K562 (cell line): ENCODE results near the gene ZNF776. TPM values are rescaled to one million over a fixed set of nuclear protein-coding genes. Genes with fewer than 3 reads are reported as not detected.

ENCODE experiments used
- ATAC-seq: fragments of 200-7000 bp; cut with Tn5 transposase; 3 replicates; pipeline ENCODE4 v1.9.1; 2020; ENCODE audit warnings: moderate library complexity
- BruUV-seq: library from RNA; stranded (reverse); fragments of 400-500 nt; replicated peaks from 2 replicates; lab custom pipeline; 2021; lab: Mats Ljungman, UMichigan
- CTCF ChIA-PET: fragments of 300-600 bp; formaldehyde crosslinking; extraction: SDS; loops from one replicate; lab custom pipeline; 2021; ENCODE audit warnings: low intra/inter-chr PET ratio; lab: Yijun Ruan, JAX
- POLR2A ChIA-PET: fragments of 300-600, 350-650 bp; sonication (Branson Sonifier 250); formaldehyde crosslinking; extraction: SDS; loops from one replicate; lab custom pipeline; 2021; ENCODE audit warnings: antibody characterized with exemption, inconsistent platforms; lab: Yijun Ruan, JAX
- DNase-seq, 4 experiments: peaks; one replicate each; pipeline versions ENCODE4 v3.0.0 to v3.0.0-alpha.2; 2011 to 2018; ENCODE audit warnings: low spot score in 3 of 4, mixed read lengths in 3 of 4; ENCODE audit errors: extremely low read depth in 1 of 4
- FAIRE-seq: peaks from 2 replicates; lab custom pipeline; 2011; peaks lifted over from hg19 to GRCh38; lab: Jason Lieb, UNC
- H2AFZ ChIP-seq: 2 replicates; pipeline ENCODE4 v1.6.0; 2011; ENCODE audit warnings: low read depth, low read length, control low read depth, inconsistent platforms
- H3K27ac ChIP-seq: fragments of 200-600 bp; 3 replicates; pipeline ENCODE4 v1.8.0; 2011; ENCODE audit warnings: low read depth, mild to moderate bottlenecking, control low read depth, inconsistent platforms, low read length, moderate library complexity, mixed read lengths; ENCODE audit errors: extremely low read depth
- H3K27me3 ChIP-seq, 2 experiments: fragments of 300-600 bp in 1 of 2; 2 replicates in 1 of 2; 3 replicates in 1 of 2; pipeline versions ENCODE4 v1.6.0 to v1.8.0; 2011; ENCODE audit warnings: inconsistent platforms in 2 of 2, low read length in 2 of 2, mild to moderate bottlenecking in 1 of 2, mixed read lengths in 1 of 2, moderate library complexity in 1 of 2; ENCODE audit not compliant: control insufficient read depth in 2 of 2, insufficient read depth in 2 of 2
- H3K36me3 ChIP-seq: fragments of 300-600 bp; 3 replicates; pipeline ENCODE4 v1.8.0; 2011; ENCODE audit warnings: mild to moderate bottlenecking, low read length, inconsistent platforms; ENCODE audit not compliant: control insufficient read depth, insufficient read depth
- H3K4me1 ChIP-seq, 2 experiments: fragments of 200-600 bp in 1 of 2; replicated peaks in 1 of 2; 2 replicates in 1 of 2; 3 replicates in 1 of 2; pipeline versions ENCODE4 v1.5.1 to v1.8.0; 2011; ENCODE audit warnings: inconsistent platforms in 2 of 2, low read length in 2 of 2, mild to moderate bottlenecking in 1 of 2, mixed read lengths in 1 of 2, moderate library complexity in 1 of 2; ENCODE audit not compliant: control insufficient read depth in 2 of 2, insufficient read depth in 2 of 2
- H3K4me2 ChIP-seq: 2 replicates; pipeline ENCODE4 v1.6.1; 2011; ENCODE audit warnings: low read length, control low read depth, inconsistent platforms, mixed read lengths; ENCODE audit not compliant: insufficient read depth
- H3K4me3 ChIP-seq: fragments of 200-600 bp; sonication (generic), shearing (Covaris generic); 2 replicates; pipeline ENCODE4 v1.5.1; 2016; ENCODE audit warnings: control low read depth, inconsistent platforms
- H3K79me2 ChIP-seq: fragments of 200-600 bp; 3 replicates; pipeline ENCODE4 v1.8.0; 2011; ENCODE audit warnings: low read length, inconsistent platforms; ENCODE audit not compliant: control insufficient read depth, insufficient read depth
- H3K9ac ChIP-seq, 2 experiments: 2 replicates each; pipeline versions ENCODE4 v1.6.0 to v1.6.1; 2011; ENCODE audit warnings: low read depth in 2 of 2, low read length in 2 of 2, control low read depth in 1 of 2, inconsistent platforms in 1 of 2, mild to moderate bottlenecking in 1 of 2, mixed read lengths in 1 of 2; ENCODE audit not compliant: insufficient read depth in 1 of 2
- H3K9me1 ChIP-seq: one replicate; pipeline ENCODE4 v1.6.0; 2011; ENCODE audit warnings: inconsistent platforms, mild to moderate bottlenecking, low read length, moderate library complexity; ENCODE audit not compliant: control insufficient read depth, insufficient read depth
- H3K9me3 ChIP-seq: replicated peaks from 2 replicates; pipeline ENCODE4 v1.5.1; 2011; ENCODE audit warnings: low read depth, low read length, inconsistent platforms; ENCODE audit not compliant: control insufficient read depth, insufficient read depth
- H4K20me1 ChIP-seq: replicated peaks from 2 replicates; pipeline ENCODE4 v1.6.1; 2011; ENCODE audit warnings: low read length, inconsistent platforms, mixed read lengths; ENCODE audit not compliant: control insufficient read depth, insufficient read depth
- CREB3L1 ChIP-seq: fragments of 450-650 bp; IDR thresholded peaks from 2 replicates; pipeline ENCODE4 v1.6.1; 2014; ENCODE audit warnings: low read depth, mild to moderate bottlenecking, moderate library complexity, borderline replicate concordance
- GATA2 ChIP-seq: sonication (generic); formaldehyde crosslinking; IDR thresholded peaks from 2 replicates; pipeline ENCODE4 v1.4.0; 2020; ENCODE audit warnings: mild to moderate bottlenecking, missing genetic modification reagents
- NCOA6 ChIP-seq: fragments of 450-650 bp; IDR thresholded peaks from 2 replicates; pipeline ENCODE4 v1.6.1; 2017; ENCODE audit warnings: mild to moderate bottlenecking
- RBFOX2 ChIP-seq: fragments of 200-400 bp; formaldehyde crosslinking; IDR thresholded peaks from 2 replicates; pipeline ENCODE4 v1.6.1; 2017; ENCODE audit warnings: low read depth, mild to moderate bottlenecking, low read length, moderate library complexity
- RNF2 ChIP-seq: sonication (generic); IDR thresholded peaks from 2 replicates; pipeline ENCODE4 v1.6.1; 2016
- SRSF7 ChIP-seq: fragments of 200-400 bp; formaldehyde crosslinking; optimal IDR thresholded peaks from 2 replicates; pipeline ENCODE3; 2017; ENCODE audit warnings: mild to moderate bottlenecking, low read depth, low read length
- TFE3 ChIP-seq: fragments of 450-650 bp; formaldehyde crosslinking; IDR thresholded peaks from 2 replicates; pipeline ENCODE4 v1.4.0; 2020; ENCODE audit warnings: mild to moderate bottlenecking, mixed read lengths
- THRA ChIP-seq: fragments of 450-650 bp; IDR thresholded peaks from 2 replicates; pipeline ENCODE4 v1.6.1; 2017; ENCODE audit warnings: mild to moderate bottlenecking, moderate library complexity
- TRIM25 ChIP-seq: fragments of 450-650 bp; IDR thresholded peaks from 2 replicates; pipeline ENCODE4 v1.7.0; 2016; ENCODE audit warnings: borderline replicate concordance
- ZKSCAN8 ChIP-seq: fragments of 200-800 bp; sonication (Bioruptor generic); IDR thresholded peaks from 2 replicates; pipeline ENCODE4 v1.6.1; 2016; ENCODE audit warnings: missing genetic modification characterization, missing compliant biosample characterization
- ZNF23 ChIP-seq: fragments of 250-450 bp; sonication (Bioruptor Pico); IDR thresholded peaks from 2 replicates; pipeline ENCODE4 v1.4.0; 2020; ENCODE audit warnings: mild to moderate bottlenecking
- ZNF277 ChIP-seq: fragments of 250-450 bp; sonication (Bioruptor Pico); IDR thresholded peaks from 2 replicates; pipeline ENCODE4 v1.8.0; 2022; ENCODE audit warnings: inconsistent platforms, mild to moderate bottlenecking, moderate library complexity, borderline replicate concordance
- ZNF384 ChIP-seq: IDR thresholded peaks from 2 replicates; pipeline ENCODE4 v1.6.1; 2012; ENCODE audit warnings: low read depth, low read length, improper control_type of control experiment
- ZNF584 ChIP-seq: fragments of 200-800 bp; sonication (Bioruptor generic); IDR thresholded peaks from 2 replicates; pipeline ENCODE4 v1.6.1; 2016; ENCODE audit warnings: low read depth, mild to moderate bottlenecking, missing genetic modification characterization, missing compliant biosample characterization
- WGBS: fragments of 100-300 bp; shearing (Covaris generic); methylation state at CpG from one replicate; pipeline ENCODE4 v1.1.6; 2016; ENCODE audit warnings: low coverage, mixed read lengths; ENCODE audit not compliant: insufficient coverage; ENCODE audit errors: missing lambda C conversion rate; 5-methylcytosine and 5-hydroxymethylcytosine counted together
- in situ Hi-C: fragments of 300-500 bp; cut with MboI; formaldehyde crosslinking; loops from 4 replicates; pipeline ENCODE4 v1.15.0; 2018; ENCODE audit warnings: inconsistent platforms, mixed read lengths
- intact Hi-C: fragments of 100-400 bp; cut with micrococcal nuclease; formaldehyde crosslinking; loops from 2 replicates; pipeline ENCODE4 v1.14.2; 2022
- polyA plus RNA-seq, 8 experiments: library from polyadenylated mRNA; depleted of rRNA in 4 of 8; stranded (reverse) in 5 of 8; unstranded in 3 of 8; fragments of >200 nt; fragmentation: Nextera tagmentation in 2 of 8; fragmentation: Illumina TruSeq in 1 of 8; extraction: Ambion mirVana in 2 of 8; extraction: Trizol in 1 of 8; gene quantifications; 2 replicates each; pipeline versions ENCODE4 v1.2.1 to v1.2.3, GENCODE V29; 2011 to 2014; ENCODE audit warnings: inconsistent platforms in 1 of 8, missing spikeins in 1 of 8
- total RNA-seq, 7 experiments: library from RNA; depleted of rRNA in 6 of 7; stranded (reverse); fragments of >200 nt in 6 of 7; fragmentation: Illumina TruSeq in 2 of 7; extraction: Trizol in 2 of 7; gene quantifications; 2 replicates each; pipeline versions ENCODE4 v1.2.1 to v1.2.3, GENCODE V29; 2011 to 2021; ENCODE audit warnings: low replicate concordance in 1 of 7

ZNF776 gene
- total and polyA plus RNA-seq, 9 of the 15 experiments (the other 6 are each of a cell fraction or from before 2014, with no cell fraction given) = 2.2 to 16.9 (median 8.2) TPM

GRCh38 chr19:57709616-57710015 lies 37.0 kb upstream of the ZNF776 start (continued):
- no peak for TF ChIP-seq RBFOX2
- no peak for TF ChIP-seq CREB3L1
- TF ChIP-seq, all 486 proteins: peak for 0

GRCh38 chr19:57712222-57712621 lies 34.4 kb upstream of the ZNF776 start:
- DNase-seq (peak in 2 of 4 experiments; percentile 22 to 31), FAIRE-seq (no peak), ATAC-seq (no peak)
- POLR2A ChIA-PET = interaction anchor here (1.3 kb wide), 1 partner anchor 15 kb away, joined by 3 read pairs; the partner anchor contains the start of gene ZNF671
- no TSS peak for BruUV-seq
- H2AFZ ChIP-seq = no peak overlapping the region
- no peaks in the 10 kb centered on the region for H3K9me1 ChIP-seq
- H3K9me3 ChIP-seq = no peaks in the 10 kb centered on the region
- WGBS = 0% methylated on average over 1 of the region's 1 CpG
- no peak overlapping the region for H3K27ac ChIP-seq
- intact Hi-C loops (no loop called here), in situ Hi-C loops (no loop called here)
- H3K36me3 ChIP-seq = no peaks in the 10 kb centered on the region
- H3K9ac ChIP-seq = no peak overlapping the region
- CTCF ChIA-PET = interaction anchor here (0.7 kb wide), 1 partner anchor 806 kb away, joined by 3 read pairs; no protein-coding TSS in a partner anchor
- no peaks in the 10 kb centered on the region for H3K79me2 ChIP-seq
- H3K4me3 ChIP-seq = no peak overlapping the region
- no peaks in the 10 kb centered on the region for H3K27me3 ChIP-seq
- H3K4me2 ChIP-seq = no peak overlapping the region
- H4K20me1 ChIP-seq = no peaks in the 10 kb centered on the region
- H3K4me1 ChIP-seq = peaks cover 0 to 6% of the 10 kb centered on the region in 2 experiments; a peak in 3 of 5 replicates
- TF ChIP-seq NCOA6 (no peak), ZNF23 (CRISPR knock-in tag) (no peak), ZNF384 (no peak), ZNF584 (CRISPR knock-in tag) (no peak), ZNF277 (CRISPR knock-in tag) (no peak), RNF2 (no peak), SRSF7 (no peak), TRIM25 (no peak), GATA2 (CRISPR knock-in tag) (no peak), TFE3 (no peak), THRA (no peak), ZKSCAN8 (CRISPR knock-in tag) (no peak)
